Natural killer cell (primary cell): ENCODE results near the gene UBXN6. TPM values are rescaled to one million over a fixed set of nuclear protein-coding genes. Genes with fewer than 3 reads are reported as not detected.

Experiments used
- ATAC-seq, 3 donors: fragments of 150-1000 bp in 2 of 3; fragments of 200-7000 bp in 1 of 3; cut with Tn5 transposase; 1 replicate in 1 of 3; 2 replicates in 2 of 3; pipeline ENCODE4 v1.10.0; 2021; ENCODE audit warnings: mild to moderate bottlenecking in 2 of 3, moderate library complexity in 2 of 3
- DNase-seq, 2 donors: peaks; one replicate each; pipeline versions ENCODE4 v3.0.0 to v3.0.0-alpha.2; 2013 to 2021; ENCODE audit warnings: mixed read lengths in 1 of 2
- H3K27ac ChIP-seq: one replicate; pipeline ENCODE4 v1.5.1; 2013; ENCODE audit warnings: mild to moderate bottlenecking, low read length
- H3K27me3 ChIP-seq: one replicate; pipeline ENCODE4 v1.6.1; 2013; ENCODE audit warnings: low read length; ENCODE audit not compliant: control insufficient read depth, insufficient read depth
- H3K36me3 ChIP-seq: one replicate; pipeline ENCODE4 v1.6.1; 2013; ENCODE audit warnings: low read length; ENCODE audit not compliant: control insufficient read depth, insufficient read depth
- H3K4me1 ChIP-seq: one replicate; pipeline ENCODE4 v1.6.1; 2013; ENCODE audit warnings: low read length; ENCODE audit not compliant: control insufficient read depth, insufficient read depth
- H3K4me3 ChIP-seq: one replicate; pipeline ENCODE4 v1.5.1; 2013; ENCODE audit warnings: low read length
- H3K9me3 ChIP-seq: one replicate; pipeline ENCODE4 v1.6.1; 2013; ENCODE audit warnings: low read length; ENCODE audit not compliant: control insufficient read depth, insufficient read depth
- H3K27ac Mint-ChIP-seq, 2 donors: one replicate each; pipeline ENCODE4 v1.8.0; 2022; ENCODE audit warnings: mild to moderate bottlenecking in 2 of 2, mixed read lengths in 2 of 2, moderate library complexity in 1 of 2
- H3K27me3 Mint-ChIP-seq, 2 donors: one replicate each; pipeline ENCODE4 v1.8.0; 2022; ENCODE audit warnings: low read depth in 2 of 2, mixed read lengths in 2 of 2
- H3K36me3 Mint-ChIP-seq: one replicate; pipeline ENCODE4 v1.8.0; 2022; ENCODE audit warnings: mixed read lengths
- H3K4me1 Mint-ChIP-seq, 2 donors: one replicate each; pipeline ENCODE4 v1.8.0; 2022; ENCODE audit warnings: mixed read lengths in 2 of 2
- H3K4me3 Mint-ChIP-seq: one replicate; pipeline ENCODE4 v1.8.0; 2022; ENCODE audit warnings: mild to moderate bottlenecking, moderate library complexity, mixed read lengths
- H3K9me3 Mint-ChIP-seq, 2 donors: one replicate each; pipeline ENCODE4 v1.8.0; 2022; ENCODE audit warnings: mixed read lengths in 2 of 2
- WGBS: methylation state at CpG from one replicate; pipeline ENCODE4 v1.1.7; 2013; ENCODE audit warnings: missing lambda C conversion rate; ENCODE audit not compliant: insufficient coverage; 5-methylcytosine and 5-hydroxymethylcytosine counted together
- intact Hi-C: fragments of 100-400 bp; cut with micrococcal nuclease; formaldehyde crosslinking; loops from one replicate; pipeline ENCODE4 v1.14.2; 2022
- total RNA-seq, 4 donors: library from RNA; stranded (reverse); fragments of 120-200 nt in 1 of 4; gene quantifications; one replicate each; pipeline versions ENCODE4 v1.2.3 to v1.2.4, GENCODE V29; 2013 to 2022
- TF ChIP-seq, protein P1 (sequence below): fragments of 200-600 bp; IDR thresholded peaks from one replicate; pipeline ENCODE4 v1.8.0; 2022; ENCODE audit warnings: antibody characterized with exemption

Gene UBXN6
- total RNA-seq, 3 donors from 2014 or later (not counting 1 experiment from before 2014, with no cell fraction given): 54.3 to 67.7 (median 63.3) TPM

DNA sequence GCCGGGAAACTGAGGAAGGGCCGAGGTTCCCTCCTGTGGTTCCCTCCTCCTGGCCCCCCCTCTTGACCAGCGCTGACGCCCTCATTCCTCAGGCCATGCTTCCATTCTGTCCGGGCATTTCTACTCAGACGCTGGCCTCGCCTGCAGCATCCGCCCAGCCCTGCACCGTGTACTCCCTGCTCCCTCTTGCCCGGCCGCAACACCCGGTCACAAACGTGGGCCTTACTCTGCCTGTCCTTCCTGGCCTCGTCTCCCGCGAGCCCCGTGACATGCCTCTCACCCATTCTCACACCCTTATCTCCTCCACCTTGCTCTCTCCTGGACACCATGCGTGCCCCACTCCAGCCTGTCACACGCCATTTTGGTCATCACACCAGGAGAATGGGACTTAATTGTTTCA is 25.8 kb upstream of the UBXN6 start:
- Mint-ChIP-seq H3K27ac (no peak overlapping the region), H3K4me3 (no peak overlapping the region), H3K9me3 (no peaks in the 10 kb centered on the region), H3K4me1 (no peaks in the 10 kb centered on the region), H3K36me3 (no peaks in the 10 kb centered on the region), H3K27me3 (no peaks in the 10 kb centered on the region)
- Histone ChIP-seq H3K36me3 (peaks cover 1% of the 10 kb centered on the region), H3K27me3 (no peaks in the 10 kb centered on the region), H3K9me3 (no peaks in the 10 kb centered on the region), H3K4me1 (no peaks in the 10 kb centered on the region), H3K4me3 (no peak overlapping the region), H3K27ac (no peak overlapping the region)
- intact Hi-C loops: no loop called here
- DNase-seq (no peak), ATAC-seq (no peak)
- TF ChIP-seq, protein P1, sequence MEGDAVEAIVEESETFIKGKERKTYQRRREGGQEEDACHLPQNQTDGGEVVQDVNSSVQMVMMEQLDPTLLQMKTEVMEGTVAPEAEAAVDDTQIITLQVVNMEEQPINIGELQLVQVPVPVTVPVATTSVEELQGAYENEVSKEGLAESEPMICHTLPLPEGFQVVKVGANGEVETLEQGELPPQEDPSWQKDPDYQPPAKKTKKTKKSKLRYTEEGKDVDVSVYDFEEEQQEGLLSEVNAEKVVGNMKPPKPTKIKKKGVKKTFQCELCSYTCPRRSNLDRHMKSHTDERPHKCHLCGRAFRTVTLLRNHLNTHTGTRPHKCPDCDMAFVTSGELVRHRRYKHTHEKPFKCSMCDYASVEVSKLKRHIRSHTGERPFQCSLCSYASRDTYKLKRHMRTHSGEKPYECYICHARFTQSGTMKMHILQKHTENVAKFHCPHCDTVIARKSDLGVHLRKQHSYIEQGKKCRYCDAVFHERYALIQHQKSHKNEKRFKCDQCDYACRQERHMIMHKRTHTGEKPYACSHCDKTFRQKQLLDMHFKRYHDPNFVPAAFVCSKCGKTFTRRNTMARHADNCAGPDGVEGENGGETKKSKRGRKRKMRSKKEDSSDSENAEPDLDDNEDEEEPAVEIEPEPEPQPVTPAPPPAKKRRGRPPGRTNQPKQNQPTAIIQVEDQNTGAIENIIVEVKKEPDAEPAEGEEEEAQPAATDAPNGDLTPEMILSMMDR: no peak
- 95% methylated on average over 19 of the region's 19 CpGs for WGBS

GRCh38 chr19:4482721-4483364 is 25.2 kb upstream of the UBXN6 start:
- Histone ChIP-seq H3K4me1 (no peaks in the 10 kb centered on the region), H3K4me3 (no peak overlapping the region), H3K36me3 (no peaks in the 10 kb centered on the region), H3K9me3 (no peaks in the 10 kb centered on the region), H3K27ac (no peak overlapping the region), H3K27me3 (no peaks in the 10 kb centered on the region)
- Mint-ChIP-seq H3K36me3 (no peaks in the 10 kb centered on the region), H3K27ac (no peak overlapping the region), H3K4me1 (no peaks in the 10 kb centered on the region), H3K9me3 (no peaks in the 10 kb centered on the region), H3K4me3 (no peak overlapping the region), H3K27me3 (no peaks in the 10 kb centered on the region)
- intact Hi-C loops: no loop called here
- 96% methylated on average over 35 of the region's 35 CpGs for WGBS
- DNase-seq (no peak), ATAC-seq (no peak)
- TF ChIP-seq, protein P1: no peak

- Mint-ChIP-seq H3K9me3 (no peaks in the 10 kb centered on the region), H3K36me3 (no peaks in the 10 kb centered on the region), H3K4me3 (no peak overlapping the region), H3K4me1 (peaks cover 14 to 20% of the 10 kb centered on the region in 2 donors), H3K27me3 (no peaks in the 10 kb centered on the region), H3K27ac (no peak overlapping the region)
- ATAC-seq (no peak), DNase-seq (no peak)
- H3K4me1 ChIP-seq: peaks cover 24% of the 10 kb centered on the region
- no peaks in the 10 kb centered on the region for H3K9me3 ChIP-seq
- H3K36me3 ChIP-seq: peaks cover 11% of the 10 kb centered on the region
- intact Hi-C loops: no loop called here
- H3K4me3 ChIP-seq: no peak overlapping the region
- H3K27me3 ChIP-seq: no peaks in the 10 kb centered on the region
- 91% methylated on average over 16 of the region's 16 CpGs for WGBS
- TF ChIP-seq, protein P1: no peak
- H3K27ac ChIP-seq: no peak overlapping the region
Measured at GRCh38 chr19:4477034-4477801, 19.6 kb upstream of the UBXN6 start.
